GM12878 (cell line): Measurements from ENCODE around the gene SHISA2. TPM values are rescaled to one million over a fixed set of nuclear protein-coding genes. Genes with fewer than 3 reads are reported as not detected.
"Not testable (repeated sequence)": the region's sequence is repeated elsewhere in the genome, so short reads cannot be mapped to it uniquely, and the experiment has no call there.

Source experiments
- ATAC-seq: fragments of 200-7000 bp; cut with Tn5 transposase; 3 replicates; pipeline ENCODE4 v1.9.1; 2020; ENCODE audit warnings: mild to moderate bottlenecking, moderate library complexity
- BruUV-seq: library from RNA; stranded (reverse); fragments of 400-500 nt; replicated peaks from 2 replicates; lab custom pipeline; 2021; lab: Mats Ljungman, UMichigan
- CTCF ChIA-PET: fragments of 300-600 bp; sonication (Branson Sonifier 250); formaldehyde crosslinking; extraction: SDS; loops from one replicate; lab custom pipeline; 2021; ENCODE audit warnings: inconsistent platforms; lab: Yijun Ruan, JAX
- POLR2A ChIA-PET: fragments of 350-600 bp; formaldehyde crosslinking; extraction: SDS; loops from one replicate; lab custom pipeline; 2021; ENCODE audit warnings: inconsistent platforms; lab: Charles Lee
- RAD21 ChIA-PET: fragments of 300-600 bp; sonication (Branson Sonifier 250); formaldehyde crosslinking; loops from one replicate; lab custom pipeline; 2023; ENCODE audit warnings: antibody characterized with exemption; ENCODE audit not compliant: unreplicated experiment; lab: Charles Lee
- SMC1A ChIA-PET: fragments of 300-600 bp; sonication (Branson Sonifier 250); formaldehyde crosslinking; loops from one replicate; lab custom pipeline; 2023; ENCODE audit not compliant: unreplicated experiment, uncharacterized antibody; lab: Charles Lee
- DNase-seq: peaks from one replicate; pipeline ENCODE4 v3.0.0-alpha.2; 2011; ENCODE audit warnings: low read depth, low spot score
- FAIRE-seq: peaks from 3 replicates; lab custom pipeline; 2011; peaks lifted over from hg19 to GRCh38; lab: Jason Lieb, UNC
- H2AFZ ChIP-seq: 2 replicates; pipeline ENCODE4 v1.6.0; 2011; ENCODE audit warnings: low read depth, low read length, control low read depth; ENCODE audit not compliant: control insufficient read depth
- H3K27ac ChIP-seq: 2 replicates; pipeline ENCODE4 v1.5.1; 2011; ENCODE audit warnings: control low read depth; ENCODE audit not compliant: control insufficient read depth, insufficient read depth
- H3K27me3 ChIP-seq, 2 experiments: replicated peaks in 1 of 2; 2 replicates each; pipeline versions ENCODE4 v1.6.0 to v1.6.1; 2011; ENCODE audit warnings: low read length in 1 of 2; ENCODE audit not compliant: control insufficient read depth in 2 of 2, insufficient read depth in 2 of 2
- H3K36me3 ChIP-seq, 2 experiments: 2 replicates each; pipeline ENCODE4 v1.5.1; 2011; ENCODE audit warnings: low read length in 1 of 2; ENCODE audit not compliant: control insufficient read depth in 2 of 2, insufficient read depth in 2 of 2
- H3K4me1 ChIP-seq: 2 replicates; pipeline ENCODE4 v1.6.1; 2011; ENCODE audit warnings: mild to moderate bottlenecking, low read length, moderate library complexity, mixed read lengths; ENCODE audit not compliant: control insufficient read depth, insufficient read depth
- H3K4me2 ChIP-seq: 2 replicates; pipeline ENCODE4 v1.6.0; 2011; ENCODE audit warnings: control low read depth; ENCODE audit not compliant: control insufficient read depth, insufficient read depth
- H3K4me3 ChIP-seq: fragments of 200-600 bp; sonication (generic); 2 replicates; pipeline ENCODE4 v1.5.1; 2016
- H3K79me2 ChIP-seq: 2 replicates; pipeline ENCODE4 v1.6.0; 2011; ENCODE audit warnings: low read length; ENCODE audit not compliant: control insufficient read depth, insufficient read depth
- H3K9ac ChIP-seq: 2 replicates; pipeline ENCODE4 v1.8.0; 2011; ENCODE audit warnings: low read length, control low read depth, mixed read lengths; ENCODE audit not compliant: control insufficient read depth, insufficient read depth
- H3K9me3 ChIP-seq: replicated peaks from 3 replicates; pipeline ENCODE4 v1.5.1; 2011; ENCODE audit warnings: mild to moderate bottlenecking, low read length; ENCODE audit not compliant: control insufficient read depth, insufficient read depth
- H4K20me1 ChIP-seq: 2 replicates; pipeline ENCODE4 v1.6.0; 2011; ENCODE audit not compliant: control insufficient read depth, insufficient read depth
- FOS ChIP-seq: IDR thresholded peaks from 3 replicates; pipeline ENCODE4 v1.6.1; 2011; ENCODE audit warnings: borderline replicate concordance; ENCODE audit not compliant: insufficient read length; ENCODE audit errors: extremely low read depth
- HDAC2 ChIP-seq: fragments of 200-600 bp; sonication (generic); IDR thresholded peaks from 2 replicates; pipeline ENCODE4 v1.6.1; 2017
- MAX ChIP-seq: IDR thresholded peaks from 2 replicates; pipeline ENCODE4 v1.6.1; 2012; ENCODE audit warnings: low read depth, low read length, improper control_type of control experiment
- MYC ChIP-seq: IDR thresholded peaks from 2 replicates; pipeline ENCODE4 v1.6.1; 2011; ENCODE audit warnings: mild to moderate bottlenecking, low read length, moderate library complexity, inconsistent platforms; ENCODE audit not compliant: insufficient read depth, insufficient replicate concordance, insufficient read length, severe bottlenecking
- PAX5 ChIP-seq: IDR thresholded peaks from 2 replicates; pipeline ENCODE4 v1.6.1; 2011; ENCODE audit warnings: low read depth, low read length, borderline replicate concordance
- PKNOX1 ChIP-seq: fragments of 450-650 bp; IDR thresholded peaks from 2 replicates; pipeline ENCODE4 v1.6.1; 2016; ENCODE audit warnings: mild to moderate bottlenecking
- RAD21 ChIP-seq: IDR thresholded peaks from 2 replicates; pipeline ENCODE4 v1.6.1; 2011; ENCODE audit warnings: mild to moderate bottlenecking, low read depth, low read length, moderate library complexity; ENCODE audit not compliant: insufficient read depth
- RB1 ChIP-seq: fragments of 450-650 bp; formaldehyde crosslinking; IDR thresholded peaks from 2 replicates; pipeline ENCODE4 v1.6.1; 2017; ENCODE audit warnings: mild to moderate bottlenecking, borderline replicate concordance
- RBBP5 ChIP-seq: fragments of 200-600 bp; sonication (generic); conservative IDR thresholded peaks from 2 replicates; pipeline ENCODE4 v1.6.1; 2016
- SMARCA5 ChIP-seq: fragments of 450-650 bp; IDR thresholded peaks from 2 replicates; pipeline ENCODE4 v1.6.1; 2017; ENCODE audit warnings: mild to moderate bottlenecking
- STAT1 ChIP-seq: fragments of 450-650 bp; conservative IDR thresholded peaks from 2 replicates; pipeline ENCODE4 v1.6.1; 2014; ENCODE audit warnings: antibody characterized with exemption, mild to moderate bottlenecking
- TARDBP ChIP-seq: IDR thresholded peaks from 2 replicates; pipeline ENCODE4 v1.6.1; 2016; ENCODE audit warnings: borderline replicate concordance
- WGBS: methylation state at CpG from one replicate; pipeline ENCODE4 v1.1.6; 2016; ENCODE audit warnings: low lambda C conversion rate; ENCODE audit not compliant: insufficient replicate concordance, insufficient coverage; ENCODE audit errors: missing lambda C conversion rate; 5-methylcytosine and 5-hydroxymethylcytosine counted together
- in situ Hi-C: fragments of 300-500 bp; cut with MboI; formaldehyde crosslinking; loops from 9 replicates; pipeline ENCODE4 v1.14.3; 2018; ENCODE audit warnings: mixed read lengths
- intact Hi-C: fragments of 100-400 bp; cut with micrococcal nuclease; formaldehyde crosslinking; loops from one replicate; pipeline ENCODE4 v1.14.2; 2022; ENCODE audit not compliant: unreplicated experiment
- polyA plus RNA-seq, 11 experiments: library from polyadenylated mRNA; depleted of rRNA in 4 of 11; unstranded in 6 of 11; stranded (reverse) in 5 of 11; fragments of >200 nt; fragmentation: Nextera tagmentation in 4 of 11; fragmentation: Illumina TruSeq in 1 of 11; extraction: Ambion mirVana in 4 of 11; extraction: Trizol in 1 of 11; gene quantifications; 1 replicate in 1 of 11; 2 replicates in 10 of 11; pipeline versions ENCODE4 v1.2.1 to v1.2.3, GENCODE V29; 2011 to 2016; ENCODE audit warnings: inconsistent platforms in 2 of 11, missing spikeins in 2 of 11, low read depth in 1 of 11
- total RNA-seq, 4 experiments: library from RNA; depleted of rRNA in 3 of 4; stranded (reverse); fragments of >200 nt in 3 of 4; fragmentation: Illumina TruSeq in 1 of 4; extraction: Trizol in 1 of 4; gene quantifications; 2 replicates each; pipeline versions ENCODE4 v1.2.1 to v1.2.3, GENCODE V29; 2013 to 2021

SHISA2 gene
- total and polyA plus RNA-seq, 10 of the 15 experiments (the other 5 are each of a cell fraction or from before 2014, with no cell fraction given) = 0.04 to 0.08 TPM; not detected in 8

- SMC1A ChIA-PET, in situ Hi-C loops, H3K4me1 ChIP-seq, BruUV-seq, FAIRE-seq, H3K9me3 ChIP-seq, H3K79me2 ChIP-seq, intact Hi-C loops, H4K20me1 ChIP-seq, RAD21 ChIA-PET, H3K9ac ChIP-seq, H3K4me2 ChIP-seq, DNase-seq, H2AFZ ChIP-seq, ATAC-seq, H3K4me3 ChIP-seq, H3K27ac ChIP-seq, POLR2A ChIA-PET, H3K27me3 ChIP-seq, H3K36me3 ChIP-seq: not testable (repeated sequence)
- CTCF ChIA-PET = interaction anchor here (1.9 kb wide), 1 partner anchor 502 kb away, joined by 5 read pairs; no protein-coding TSS in a partner anchor
- 51% methylated on average over 5 of the region's 5 CpGs for WGBS
Measured at GRCh38 chr13:26076821-26077220, 25.0 kb upstream of the SHISA2 start.

GRCh38 chr13:26075498-26075897 lies 23.7 kb upstream of the SHISA2 start:
- ChIA-PET SMC1A (interaction anchor here (1.4 kb wide), 1 partner anchor 504 kb away, joined by 3 read pairs; no protein-coding TSS in a partner anchor), CTCF (no interaction called here), RAD21 (no interaction called here), POLR2A (no interaction called here)
- Histone ChIP-seq H3K36me3 (no peaks in the 10 kb centered on the region), H2AFZ (no peak overlapping the region), H3K4me2 (no peak overlapping the region), H3K9ac (no peak overlapping the region), H3K4me1 (no peaks in the 10 kb centered on the region), H3K79me2 (no peaks in the 10 kb centered on the region), H3K27me3 (0 out of 4 replicates have a peak, but pooled peaks cover 0 to 2% of the 10 kb centered on the region in 2 experiments), H3K27ac (no peak overlapping the region), H4K20me1 (no peaks in the 10 kb centered on the region), H3K9me3 (no peaks in the 10 kb centered on the region), H3K4me3 (no peak overlapping the region)
- BruUV-seq = no TSS peak
- in situ Hi-C loops = no loop called here
- DNase-seq (no peak), FAIRE-seq (no peak), ATAC-seq (no peak)
- intact Hi-C loops = no loop called here
- 28% methylated on average over 6 of the region's 6 CpGs for WGBS
- TF ChIP-seq PAX5 (no peak), SMARCA5 (no peak), MAX (no peak), RB1 (no peak), STAT1 (no peak), PKNOX1 (no peak), MYC (no peak), HDAC2 (no peak), RBBP5 (no peak), RAD21 (no peak), FOS (no peak), TARDBP (no peak)
- TF ChIP-seq, all 136 proteins: peak for 0
